Loucy (cell line): ENCODE measurements around the gene VDAC2.

Experiments
- EZH2phosphoT487 ChIP-seq: fragments of 200-600 bp; IDR thresholded peaks from 2 replicates; pipeline ENCODE4 v1.6.1; 2018; ENCODE audit warnings: antibody characterized with exemption, mild to moderate bottlenecking, moderate library complexity, borderline replicate concordance
- TF ChIP-seq, protein P1 (sequence below): fragments of 200-600 bp; sonication (generic); conservative IDR thresholded peaks from 2 replicates; pipeline ENCODE4 v1.5.1; 2014; ENCODE audit warnings: mild to moderate bottlenecking, antibody characterized with exemption, low read length

DNA sequence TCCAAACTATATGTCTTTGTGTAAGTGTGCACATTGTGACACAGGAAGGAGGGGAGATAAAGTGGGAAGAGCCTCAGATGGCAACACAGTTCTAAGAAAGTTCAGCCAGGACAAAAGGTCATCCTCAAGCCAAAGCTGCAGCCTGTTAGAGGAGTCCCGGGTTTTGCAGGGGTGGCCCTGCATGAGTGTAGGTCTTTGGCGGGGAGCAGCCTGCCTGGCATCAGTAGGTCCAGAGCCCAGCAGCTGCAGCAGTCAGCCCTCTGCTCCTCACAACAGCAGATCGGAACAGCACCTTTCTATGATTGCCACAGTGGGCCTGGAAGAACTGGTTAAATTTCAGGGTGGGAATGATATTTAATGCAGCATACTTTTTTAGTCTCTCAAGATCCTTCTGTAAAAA is 13.5 kb upstream of the VDAC2 start:
- TF ChIP-seq, protein P1, sequence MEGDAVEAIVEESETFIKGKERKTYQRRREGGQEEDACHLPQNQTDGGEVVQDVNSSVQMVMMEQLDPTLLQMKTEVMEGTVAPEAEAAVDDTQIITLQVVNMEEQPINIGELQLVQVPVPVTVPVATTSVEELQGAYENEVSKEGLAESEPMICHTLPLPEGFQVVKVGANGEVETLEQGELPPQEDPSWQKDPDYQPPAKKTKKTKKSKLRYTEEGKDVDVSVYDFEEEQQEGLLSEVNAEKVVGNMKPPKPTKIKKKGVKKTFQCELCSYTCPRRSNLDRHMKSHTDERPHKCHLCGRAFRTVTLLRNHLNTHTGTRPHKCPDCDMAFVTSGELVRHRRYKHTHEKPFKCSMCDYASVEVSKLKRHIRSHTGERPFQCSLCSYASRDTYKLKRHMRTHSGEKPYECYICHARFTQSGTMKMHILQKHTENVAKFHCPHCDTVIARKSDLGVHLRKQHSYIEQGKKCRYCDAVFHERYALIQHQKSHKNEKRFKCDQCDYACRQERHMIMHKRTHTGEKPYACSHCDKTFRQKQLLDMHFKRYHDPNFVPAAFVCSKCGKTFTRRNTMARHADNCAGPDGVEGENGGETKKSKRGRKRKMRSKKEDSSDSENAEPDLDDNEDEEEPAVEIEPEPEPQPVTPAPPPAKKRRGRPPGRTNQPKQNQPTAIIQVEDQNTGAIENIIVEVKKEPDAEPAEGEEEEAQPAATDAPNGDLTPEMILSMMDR: no peak
- no peak for TF ChIP-seq EZH2phosphoT487
